H54 (cell line): ENCODE data around the gene ATP6V1B1.

ENCODE experiments used
- DNase-seq: peaks from one replicate; pipeline ENCODE4 v3.0.0; 2011; ENCODE audit warnings: low spot score, mixed read lengths; ENCODE audit not compliant: insufficient read length
- FAIRE-seq: peaks from 3 replicates; lab custom pipeline; 2011; peaks lifted over from hg19 to GRCh38; lab: Jason Lieb, UNC
- POLR2A ChIP-seq: IDR thresholded peaks from 2 replicates; pipeline ENCODE4 v1.6.1; 2011; ENCODE audit warnings: low read depth, mild to moderate bottlenecking, low read length

ATP6V1B1 gene

GRCh38 chr2:70935468-70936164, at the start of gene ATP6V1B1:
Gene ATP6V1B1, plus strand, starts transcription at chr2:70935900. Its CDS starts 55 bp downstream, at chr2:70935955.
- DNase-seq (no peak), FAIRE-seq (no peak)
- TF ChIP-seq POLR2A = no peak

GRCh38 chr2:70886541-70886987, 49.1 kb upstream of the ATP6V1B1 start:
- no peak for FAIRE-seq

GRCh38 chr2:70887208-70887549, 48.5 kb upstream of the ATP6V1B1 start:
- no peak for TF ChIP-seq POLR2A
- DNase-seq = no peak
- no peak for FAIRE-seq

More at GRCh38 chr2:70886541-70886987, 49.1 kb upstream of the ATP6V1B1 start:
- no peak for DNase-seq
- no peak for TF ChIP-seq POLR2A

GRCh38 chr2:70887550-70888246, 48.0 kb upstream of the ATP6V1B1 start:
- no peak for TF ChIP-seq POLR2A
- FAIRE-seq = no peak
- DNase-seq = no peak

GRCh38 chr2:70888366-70888922, 47.3 kb upstream of the ATP6V1B1 start:
- no peak for DNase-seq
- FAIRE-seq = no peak
- TF ChIP-seq POLR2A = no peak

- FAIRE-seq (no peak), DNase-seq (no peak)
- no peak for TF ChIP-seq POLR2A
These were observed 46.6 kb upstream of the ATP6V1B1 start for GRCh38 chr2:70888923-70889715.

- no peak for TF ChIP-seq POLR2A
- DNase-seq (no peak), FAIRE-seq (no peak)
These were observed 46.0 kb upstream of the ATP6V1B1 start for GRCh38 chr2:70889716-70890037.

- FAIRE-seq (no peak), DNase-seq (peak; percentile 44)
- no peak for TF ChIP-seq POLR2A
These were observed 45.1 kb upstream of the ATP6V1B1 start for GRCh38 chr2:70890469-70891065.

GRCh38 chr2:70891572-70892357, 43.9 kb upstream of the ATP6V1B1 start:
- TF ChIP-seq POLR2A = no peak
- DNase-seq (no peak), FAIRE-seq (no peak)

GRCh38 chr2:70892750-70893149, 43.0 kb upstream of the ATP6V1B1 start:
- no peak for FAIRE-seq
- no peak for TF ChIP-seq POLR2A

GRCh38 chr2:70893186-70893585, 42.5 kb upstream of the ATP6V1B1 start:
- TF ChIP-seq POLR2A = no peak
- FAIRE-seq (no peak), DNase-seq (no peak)

More at GRCh38 chr2:70892750-70893149, 43.0 kb upstream of the ATP6V1B1 start:
- no peak for DNase-seq

GRCh38 chr2:70894765-70895164, 40.9 kb upstream of the ATP6V1B1 start:
- no peak for TF ChIP-seq POLR2A
- FAIRE-seq (no peak), DNase-seq (no peak)

- DNase-seq (no peak), FAIRE-seq (no peak)
- TF ChIP-seq POLR2A = no peak
These were observed 40.5 kb upstream of the ATP6V1B1 start for GRCh38 chr2:70895249-70895648.
